NCI-H2171 treated with DMSO at 0.1 percent for 48 hours (cell line): ENCODE data around the gene KRTAP10-3.

Source experiments
- DNase-seq: peaks from one replicate; lab custom pipeline; 2025; lab: John Stamatoyannopoulos, UW

KRTAP10-3 gene

GRCh38 chr21:44547656-44548331 is 10.8 kb downstream of the KRTAP10-3 start:
- DNase-seq: peak; percentile 69

GRCh38 chr21:44544566-44544965 is 14.0 kb downstream of the KRTAP10-3 start:
- DNase-seq: no peak

GRCh38 chr21:44542716-44543115 is 15.9 kb downstream of the KRTAP10-3 start:
- no peak for DNase-seq

- no peak for DNase-seq
These were observed 17.8 kb downstream of the KRTAP10-3 start for GRCh38 chr21:44540741-44541288.

- DNase-seq: no peak
These were observed 18.5 kb downstream of the KRTAP10-3 start, which contains the start of gene KRTAP10-1 for GRCh38 chr21:44539991-44540666. KRTAP10-1 (minus strand) TSS chr21:44540195; CDS start chr21:44540150, 45 bp downstream.

- no peak for DNase-seq
These were observed 19.5 kb downstream of the KRTAP10-3 start for GRCh38 chr21:44539046-44539445.

GRCh38 chr21:44537930-44538911 is 20.4 kb downstream of the KRTAP10-3 start:
- DNase-seq: no peak

GRCh38 chr21:44535963-44536362 is 22.6 kb downstream of the KRTAP10-3 start:
- no peak for DNase-seq

- DNase-seq: no peak
These were observed 23.9 kb downstream of the KRTAP10-3 start for GRCh38 chr21:44534688-44535087.

GRCh38 chr21:44533891-44534627 is 24.5 kb downstream of the KRTAP10-3 start:
- DNase-seq: no peak

- no peak for DNase-seq
These were observed 25.3 kb downstream of the KRTAP10-3 start for GRCh38 chr21:44533121-44533890.

- DNase-seq: no peak
These were observed 25.9 kb downstream of the KRTAP10-3 start for GRCh38 chr21:44532712-44533111.

GRCh38 chr21:44531606-44532564 is 26.7 kb downstream of the KRTAP10-3 start:
- DNase-seq: peak; percentile 57

- DNase-seq: no peak
These were observed 27.5 kb downstream of the KRTAP10-3 start for GRCh38 chr21:44530903-44531605.

- DNase-seq: no peak
These were observed 28.2 kb downstream of the KRTAP10-3 start for GRCh38 chr21:44530221-44530902.

GRCh38 chr21:44529503-44530125 is 29.0 kb downstream of the KRTAP10-3 start:
- no peak for DNase-seq

- no peak for DNase-seq
These were observed 29.6 kb downstream of the KRTAP10-3 start for GRCh38 chr21:44529011-44529421.

- DNase-seq: no peak
These were observed 30.0 kb downstream of the KRTAP10-3 start for GRCh38 chr21:44528634-44528995.
